ENCODE results near the gene SLC29A3. TPM values are rescaled to one million over a fixed set of nuclear protein-coding genes. Genes with fewer than 3 reads are reported as not detected.

SLC29A3 gene
- total RNA-seq, 2 donors from 2014 or later, result 3.2 to 5.9 TPM

DNA sequence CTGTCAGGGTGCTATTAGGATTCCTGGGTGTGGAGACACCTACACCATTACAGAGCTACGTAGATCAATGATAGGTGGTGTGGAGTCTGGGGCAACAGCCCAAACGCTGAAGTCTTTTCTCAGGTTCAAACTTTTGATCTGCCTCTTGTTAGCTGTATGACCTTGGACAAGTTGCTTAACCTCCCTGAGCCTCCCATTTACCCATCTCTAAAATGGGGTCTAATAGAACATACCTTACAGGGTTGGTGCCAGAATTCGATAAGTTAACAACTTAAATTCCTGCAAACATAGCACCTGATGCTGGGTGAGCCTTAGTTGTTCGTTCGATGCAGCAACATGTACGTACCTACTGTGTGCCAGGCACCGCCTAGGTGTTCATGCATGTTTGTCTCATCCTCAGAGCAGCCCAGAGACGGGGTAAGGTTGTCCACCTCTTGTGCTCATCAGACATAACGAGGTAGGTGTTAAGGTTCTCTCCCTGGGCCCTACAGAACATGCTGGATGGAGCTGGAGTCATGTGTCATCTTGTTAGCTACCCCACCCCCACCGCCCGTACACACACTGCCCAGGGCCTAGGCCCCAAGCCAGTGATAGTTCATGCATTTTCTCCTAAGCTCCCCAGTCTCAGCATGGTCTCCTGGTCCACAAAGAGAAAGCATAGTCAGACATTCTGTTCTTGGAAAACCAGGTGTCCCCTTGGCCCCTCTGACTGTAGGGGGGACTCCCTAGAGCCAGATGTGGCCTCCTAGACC is 41.0 kb upstream of the SLC29A3 start:
- Histone ChIP-seq H3K27me3 (replicated peaks; ENCODE audit: insufficient read depth) (no peaks in the 10 kb centered on the region), H3K36me3 (no peaks in the 10 kb centered on the region), H3K4me1 (ENCODE audit: control insufficient read depth in 1 of 2, low read depth in 2 of 2) (no peaks in the 10 kb centered on the region), H3K27ac (no peak overlapping the region), H3K9me3 (no peaks in the 10 kb centered on the region), H3K4me3 (no peak overlapping the region)
- DNase-seq (ENCODE audit: low spot score) (no peak), ATAC-seq (ENCODE audit: insufficient number of reproducible peaks, low FRiP score, low read depth) (no peak)
- TF ChIP-seq, protein P1, sequence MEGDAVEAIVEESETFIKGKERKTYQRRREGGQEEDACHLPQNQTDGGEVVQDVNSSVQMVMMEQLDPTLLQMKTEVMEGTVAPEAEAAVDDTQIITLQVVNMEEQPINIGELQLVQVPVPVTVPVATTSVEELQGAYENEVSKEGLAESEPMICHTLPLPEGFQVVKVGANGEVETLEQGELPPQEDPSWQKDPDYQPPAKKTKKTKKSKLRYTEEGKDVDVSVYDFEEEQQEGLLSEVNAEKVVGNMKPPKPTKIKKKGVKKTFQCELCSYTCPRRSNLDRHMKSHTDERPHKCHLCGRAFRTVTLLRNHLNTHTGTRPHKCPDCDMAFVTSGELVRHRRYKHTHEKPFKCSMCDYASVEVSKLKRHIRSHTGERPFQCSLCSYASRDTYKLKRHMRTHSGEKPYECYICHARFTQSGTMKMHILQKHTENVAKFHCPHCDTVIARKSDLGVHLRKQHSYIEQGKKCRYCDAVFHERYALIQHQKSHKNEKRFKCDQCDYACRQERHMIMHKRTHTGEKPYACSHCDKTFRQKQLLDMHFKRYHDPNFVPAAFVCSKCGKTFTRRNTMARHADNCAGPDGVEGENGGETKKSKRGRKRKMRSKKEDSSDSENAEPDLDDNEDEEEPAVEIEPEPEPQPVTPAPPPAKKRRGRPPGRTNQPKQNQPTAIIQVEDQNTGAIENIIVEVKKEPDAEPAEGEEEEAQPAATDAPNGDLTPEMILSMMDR (IDR thresholded peaks at IDR 0.05), result no peak

DNA sequence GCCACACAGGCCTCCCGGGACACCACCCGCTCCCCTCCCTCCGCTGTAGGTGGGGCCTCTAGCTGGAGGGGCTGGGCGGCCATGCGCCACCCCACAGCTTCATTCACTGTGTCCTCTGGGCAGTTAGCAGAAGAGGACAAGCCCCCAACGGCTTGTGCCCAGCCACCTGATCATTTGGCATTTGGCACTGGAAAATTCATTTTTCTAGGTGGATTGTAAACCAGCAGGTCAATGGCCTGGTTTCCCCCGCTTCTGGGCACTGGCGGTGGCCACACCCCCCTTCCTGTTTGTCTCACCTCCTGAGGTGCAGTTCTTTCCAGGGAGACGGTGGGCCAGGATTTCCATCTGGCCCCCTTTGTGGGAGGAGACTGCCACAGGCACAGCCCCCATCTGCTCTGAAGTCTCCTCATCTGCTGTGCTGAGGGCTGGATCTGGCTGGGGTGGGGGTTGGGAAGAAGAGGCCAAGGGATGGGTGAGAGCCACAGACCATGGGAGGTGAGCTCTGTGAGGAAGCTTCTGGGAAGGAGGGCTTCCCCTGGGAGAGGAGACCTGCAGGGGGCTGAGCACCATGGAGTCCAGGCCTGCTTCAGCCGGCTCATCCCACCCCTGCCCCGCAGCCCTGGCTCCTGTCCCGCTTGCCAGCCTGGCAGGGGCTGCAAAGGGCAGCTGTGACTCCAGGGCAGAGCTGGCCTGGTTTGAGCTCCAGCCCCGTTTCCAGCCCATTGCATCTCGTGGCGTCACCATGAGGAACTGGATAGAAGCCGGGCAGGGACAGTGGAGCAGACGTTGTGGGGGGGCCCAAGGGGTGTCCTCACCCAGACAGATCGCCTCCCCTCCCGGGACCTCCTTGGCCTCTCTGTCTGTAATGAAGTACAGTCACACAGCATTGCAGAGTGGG is 40.1 kb upstream of the SLC29A3 start:
- ATAC-seq (ENCODE audit: insufficient number of reproducible peaks, low FRiP score, low read depth), result no peak
- H3K36me3 ChIP-seq, result no peaks in the 10 kb centered on the region
- TF ChIP-seq, protein P1 (IDR thresholded peaks at IDR 0.05), result no peak

DNA sequence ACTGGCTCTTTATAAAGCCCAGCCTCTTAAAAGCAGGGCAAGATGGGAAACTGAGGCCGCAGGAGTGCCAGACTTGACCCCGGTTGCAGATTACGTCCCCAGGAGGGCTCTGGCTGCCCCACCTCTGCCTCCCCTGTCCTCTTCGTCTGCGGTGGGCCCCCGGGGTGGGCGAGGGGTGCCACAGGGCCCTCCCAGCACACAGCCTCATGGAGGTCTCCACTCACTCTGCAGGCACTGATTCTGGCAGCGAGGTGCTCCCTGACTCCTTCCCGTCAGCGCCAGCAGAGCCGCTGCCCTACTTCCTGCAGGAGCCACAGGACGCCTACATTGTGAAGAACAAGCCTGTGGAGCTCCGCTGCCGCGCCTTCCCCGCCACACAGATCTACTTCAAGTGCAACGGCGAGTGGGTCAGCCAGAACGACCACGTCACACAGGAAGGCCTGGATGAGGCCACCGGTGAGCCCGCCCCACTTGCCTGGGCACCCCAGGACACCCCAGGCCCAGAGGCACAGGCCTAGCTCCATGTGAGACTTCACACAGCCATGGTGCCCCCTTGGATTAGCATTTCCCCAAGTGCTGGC is 39.4 kb upstream of the SLC29A3 start:
- no peak for ATAC-seq (ENCODE audit: insufficient number of reproducible peaks, low FRiP score, low read depth)
- H3K36me3 ChIP-seq, result no peaks in the 10 kb centered on the region
- no peaks in the 10 kb centered on the region for H3K27me3 ChIP-seq (replicated peaks; ENCODE audit: insufficient read depth)
- no peak for DNase-seq (ENCODE audit: low spot score)
- no peak overlapping the region for H3K27ac ChIP-seq
- no peaks in the 10 kb centered on the region for H3K9me3 ChIP-seq
- H3K4me1 ChIP-seq (ENCODE audit: control insufficient read depth in 1 of 2, low read depth in 2 of 2), result no peaks in the 10 kb centered on the region
- no peak overlapping the region for H3K4me3 ChIP-seq
- TF ChIP-seq, protein P1 (IDR thresholded peaks at IDR 0.05), result no peak

More for the DNA sequence above, 40.1 kb upstream of the SLC29A3 start:
- Histone ChIP-seq H3K27me3 (replicated peaks; ENCODE audit: insufficient read depth) (no peaks in the 10 kb centered on the region), H3K4me3 (no peak overlapping the region), H3K4me1 (ENCODE audit: control insufficient read depth in 1 of 2, low read depth in 2 of 2) (no peaks in the 10 kb centered on the region), H3K9me3 (no peaks in the 10 kb centered on the region), H3K27ac (no peak overlapping the region)
- no peak for DNase-seq (ENCODE audit: low spot score)

DNA sequence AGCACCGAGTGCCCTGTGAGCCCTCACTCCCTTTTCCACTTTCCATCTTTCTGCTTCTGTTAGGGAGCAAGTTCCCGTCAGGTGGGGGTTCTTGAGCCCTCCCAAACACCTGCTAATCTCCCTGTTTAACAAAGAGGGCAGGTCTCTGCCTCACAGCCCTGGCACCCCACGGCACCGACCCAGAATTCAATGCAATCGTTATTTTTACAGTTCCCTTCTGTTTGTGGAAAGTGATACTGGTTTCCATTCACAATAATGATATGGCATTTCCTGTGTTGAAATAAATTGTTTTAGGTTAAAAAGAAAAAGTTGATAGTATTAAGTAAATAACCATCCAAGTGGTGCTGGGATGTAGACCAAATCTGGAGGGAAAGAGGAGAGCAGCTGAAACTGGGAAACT is 38.8 kb upstream of the SLC29A3 start:
- TF ChIP-seq, protein P1 (IDR thresholded peaks at IDR 0.05), result no peak
- H3K9me3 ChIP-seq, result no peaks in the 10 kb centered on the region
- no peak overlapping the region for H3K4me3 ChIP-seq
- no peaks in the 10 kb centered on the region for H3K27me3 ChIP-seq (replicated peaks; ENCODE audit: insufficient read depth)
- H3K4me1 ChIP-seq (ENCODE audit: control insufficient read depth in 1 of 2, low read depth in 2 of 2), result no peaks in the 10 kb centered on the region
- no peak overlapping the region for H3K27ac ChIP-seq
- no peaks in the 10 kb centered on the region for H3K36me3 ChIP-seq
- no peak for DNase-seq (ENCODE audit: low spot score)
- ATAC-seq (ENCODE audit: insufficient number of reproducible peaks, low FRiP score, low read depth), result no peak

DNA sequence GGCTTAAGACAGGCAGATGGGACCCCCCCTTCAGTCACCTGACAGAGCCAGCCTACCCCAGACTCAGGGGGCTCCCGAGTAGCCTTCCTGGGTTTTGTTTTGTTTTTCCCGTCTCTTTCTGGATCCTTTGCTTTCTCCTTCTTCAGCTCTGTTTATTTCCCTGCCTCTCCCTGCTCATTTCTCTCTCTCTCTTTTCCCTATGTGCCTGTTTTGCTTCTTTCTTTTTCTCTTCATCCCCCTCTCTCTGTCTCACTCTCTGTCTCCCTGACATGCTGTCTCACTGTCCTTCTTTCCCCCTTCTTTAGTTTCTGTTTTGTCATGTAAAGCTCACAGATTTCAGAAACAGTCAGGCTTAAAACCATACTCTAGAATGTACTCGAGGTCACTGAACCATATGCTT is 38.2 kb upstream of the SLC29A3 start:
- Histone ChIP-seq H3K27ac (no peak overlapping the region), H3K36me3 (no peaks in the 10 kb centered on the region), H3K9me3 (no peaks in the 10 kb centered on the region), H3K4me1 (ENCODE audit: control insufficient read depth in 1 of 2, low read depth in 2 of 2) (no peaks in the 10 kb centered on the region), H3K27me3 (replicated peaks; ENCODE audit: insufficient read depth) (no peaks in the 10 kb centered on the region), H3K4me3 (no peak overlapping the region)
- TF ChIP-seq, protein P1 (IDR thresholded peaks at IDR 0.05), result no peak
- DNase-seq (ENCODE audit: low spot score) (no peak), ATAC-seq (ENCODE audit: insufficient number of reproducible peaks, low FRiP score, low read depth) (no peak)
